GM21447 (cell line): ENCODE data around the gene KLHL33.

Experiments
- ATAC-seq: cut with Tn5 transposase; IDR thresholded peaks from one replicate; pipeline ENCODE4 v1.9.1; 2021; ENCODE audit not compliant: unreplicated experiment

The KLHL33 gene

GRCh38 chr14:20417250-20418186 is 18.4 kb downstream of the KLHL33 start:
- no peak for ATAC-seq

DNA sequence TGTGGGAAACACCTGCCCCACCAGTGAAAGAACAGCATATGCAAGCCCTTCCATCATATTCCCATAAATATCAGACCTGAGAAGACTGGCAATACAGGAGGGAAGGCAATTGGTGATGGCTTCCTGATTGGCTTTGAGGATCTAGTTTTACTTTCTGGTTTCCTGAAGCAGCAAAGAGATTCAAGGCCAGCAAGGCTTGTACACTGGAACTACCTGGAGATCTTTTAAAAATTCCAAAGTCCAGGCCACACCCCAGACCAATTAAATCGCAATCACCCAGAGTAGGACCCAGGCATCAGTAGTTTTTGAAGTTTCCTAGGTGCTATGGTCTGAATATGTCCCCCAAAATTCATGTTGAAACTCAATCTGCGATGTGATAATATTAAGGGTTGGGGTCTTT is 19.7 kb downstream of the KLHL33 start:
- no peak for ATAC-seq

DNA sequence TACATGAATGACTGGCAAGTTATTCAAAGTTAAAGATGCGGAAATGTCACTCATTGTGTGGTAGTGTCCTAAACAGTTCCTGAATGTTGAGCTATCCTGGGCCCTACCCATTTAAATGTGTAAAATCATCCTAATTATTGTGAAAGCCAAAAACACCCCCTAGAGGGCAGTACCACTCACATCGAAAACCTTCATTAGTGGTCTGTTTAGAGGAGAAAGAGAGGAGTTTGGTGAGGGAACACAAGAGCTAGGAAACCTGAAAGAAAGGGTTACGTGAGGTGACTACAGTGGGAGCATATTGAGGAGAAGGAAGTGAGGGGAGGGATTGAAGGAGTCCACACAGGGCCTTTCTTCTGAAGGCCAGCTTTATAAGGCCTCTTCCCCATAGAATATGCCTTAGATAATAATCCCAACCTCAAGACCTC is 20.2 kb downstream of the KLHL33 start:
- ATAC-seq, result peak; percentile 41

DNA sequence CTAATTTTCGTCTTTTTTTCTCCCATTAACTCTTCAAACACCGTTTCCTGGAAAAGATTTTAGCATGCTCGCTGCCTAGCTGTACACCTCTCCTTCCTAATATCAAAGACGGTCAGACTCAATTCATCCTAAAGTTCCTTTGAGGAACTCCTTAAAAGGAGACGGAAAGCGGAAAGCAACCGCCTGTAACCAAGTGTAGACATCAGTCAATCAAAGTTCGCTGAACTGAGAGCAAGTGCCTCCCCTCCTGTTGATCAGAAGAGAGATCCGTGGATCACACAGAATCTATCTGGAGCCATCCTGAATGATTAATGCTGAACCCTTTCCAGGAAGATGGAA is 22.3 kb downstream of the KLHL33 start:
- peak; percentile 39 for ATAC-seq

DNA sequence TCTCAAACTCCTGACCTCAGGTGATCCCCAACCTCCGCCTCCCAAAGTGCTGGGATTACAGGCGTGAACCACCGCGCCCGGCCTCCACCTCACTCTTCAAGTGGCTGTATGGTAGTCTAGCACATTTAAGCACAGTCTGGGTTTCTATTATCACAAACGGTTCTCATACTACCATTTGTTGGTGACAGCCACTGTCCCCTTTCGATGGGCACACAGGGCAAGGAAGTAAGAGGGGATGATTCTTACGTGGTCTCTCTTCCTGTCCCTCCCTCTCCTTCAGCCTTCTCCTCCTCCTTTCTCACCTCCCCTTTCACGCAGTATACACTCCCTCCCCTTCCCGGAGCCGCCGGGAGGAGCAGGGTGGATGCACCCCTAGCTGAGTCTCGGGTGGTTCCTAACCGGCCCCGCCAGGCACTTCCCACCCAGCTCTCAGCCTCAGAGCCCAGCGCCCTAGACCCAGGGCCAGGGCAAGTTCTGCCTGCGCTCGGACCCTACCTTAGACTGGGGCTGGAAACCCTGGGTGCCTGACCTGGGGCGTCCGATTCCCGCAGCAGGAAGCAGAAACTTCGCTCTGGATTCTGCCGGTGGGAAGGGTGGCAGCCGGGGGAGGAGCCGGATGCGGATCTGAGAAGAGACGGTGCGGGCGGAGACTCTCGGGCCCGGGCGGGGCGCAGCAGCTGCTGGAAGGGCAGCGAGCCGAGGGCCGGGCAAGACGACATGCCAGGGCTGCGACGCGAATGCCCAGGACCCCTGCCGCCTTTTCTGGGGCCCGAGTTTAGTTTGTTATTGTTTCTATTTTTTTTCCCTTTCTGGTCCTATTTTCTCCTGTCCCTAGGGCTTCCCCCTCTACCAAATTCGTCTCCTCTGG is 22.9 kb downstream of the KLHL33 start, which contains the start of gene TEP1:
TEP1 (minus strand) TSS at position 626 of the 868 bp plus-strand sequence. CDS start 5,062 bp downstream, outside the sequence.
- ATAC-seq, result peak; percentile 62

- ATAC-seq, result peak; percentile 66
Observed at GRCh38 chr14:20412411-20412810, 23.6 kb downstream of the KLHL33 start.

GRCh38 chr14:20409226-20409625 is 26.7 kb downstream of the KLHL33 start:
- no peak for ATAC-seq

DNA sequence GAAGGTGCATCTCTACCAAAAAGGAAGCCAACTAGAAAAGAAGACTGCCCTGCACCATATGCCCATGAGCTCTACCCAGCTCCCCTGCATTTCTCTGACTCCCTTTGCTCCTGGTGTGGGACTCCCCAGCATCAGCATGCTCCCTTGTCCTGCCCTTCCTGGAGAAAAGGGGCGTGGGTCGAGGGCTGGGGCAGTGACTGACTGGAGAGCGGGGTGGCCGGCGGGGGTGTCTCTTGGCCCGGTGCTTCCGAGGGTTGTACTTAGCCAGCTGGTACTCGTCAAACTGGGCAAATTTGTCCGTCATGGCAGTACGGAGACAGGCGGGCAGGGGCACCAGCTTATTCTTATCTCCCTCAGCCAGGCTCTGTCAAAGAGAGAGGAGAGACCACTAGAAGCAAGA is 32.4 kb downstream of the KLHL33 start:
- no peak for ATAC-seq

DNA sequence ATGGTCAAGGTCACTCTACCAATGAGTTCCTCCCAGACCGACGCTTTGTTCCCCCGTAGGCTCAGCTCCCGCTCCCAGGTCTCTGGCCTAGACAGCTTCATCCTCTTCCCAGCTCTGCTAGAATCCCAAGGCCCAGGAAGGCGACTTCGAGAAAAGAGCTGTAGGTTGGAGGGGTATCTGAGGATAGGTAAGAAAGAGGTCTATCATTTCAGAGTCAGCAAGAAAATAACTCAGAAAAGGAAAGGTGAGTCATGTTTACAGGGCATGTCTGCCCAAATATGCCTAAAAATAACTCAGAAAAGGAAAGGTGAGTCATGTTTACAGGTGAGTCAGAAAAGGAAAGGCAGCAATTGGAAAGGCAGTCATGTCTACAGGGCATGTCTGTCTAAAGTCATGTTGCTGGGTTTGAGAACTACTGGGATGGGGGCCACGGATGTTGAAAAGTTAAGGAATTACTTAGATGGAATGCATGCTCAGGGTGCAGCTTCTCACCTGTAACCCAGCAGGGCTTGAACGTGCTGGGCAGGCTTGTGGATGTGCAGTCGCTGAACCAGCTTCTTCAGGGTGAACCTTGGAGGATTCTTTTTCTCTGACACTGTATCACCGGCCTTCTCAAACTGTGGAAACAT is 34.9 kb downstream of the KLHL33 start:
- no peak for ATAC-seq

DNA sequence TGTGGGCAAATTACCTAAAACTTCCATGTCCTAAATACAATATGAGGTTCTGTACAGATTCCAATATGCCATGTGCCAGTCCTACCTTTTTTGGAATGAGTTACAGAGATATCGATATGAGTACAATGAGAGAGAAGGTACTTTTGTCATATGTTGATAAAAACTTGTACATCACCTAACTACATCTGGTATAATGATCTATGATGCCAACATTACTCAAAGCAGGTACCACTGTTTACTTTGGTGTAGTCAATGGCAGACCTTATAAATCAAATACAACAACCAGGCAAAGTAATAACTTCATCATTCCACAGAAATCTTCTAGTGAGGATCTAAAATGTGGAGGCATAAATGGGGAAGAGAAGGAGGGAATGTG is 35.4 kb downstream of the KLHL33 start:
- ATAC-seq, result no peak

DNA sequence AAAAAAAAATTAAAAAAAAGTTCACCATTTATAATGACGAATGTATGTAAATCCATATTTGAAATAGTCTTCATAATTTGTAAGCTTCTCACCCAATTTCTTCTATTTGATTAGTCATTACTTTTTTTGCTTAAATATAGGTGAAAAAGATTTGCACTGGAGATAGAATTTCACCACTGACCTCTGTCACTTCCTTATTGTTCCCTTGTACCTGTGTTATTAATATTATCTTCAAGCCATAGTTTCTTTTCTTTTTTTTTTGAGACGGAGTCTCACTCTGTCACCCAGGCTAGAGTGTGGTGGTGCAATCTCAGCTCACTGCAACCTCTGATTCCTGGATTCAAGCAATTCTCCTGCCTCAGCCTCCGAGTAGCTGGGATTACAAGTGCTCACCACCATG is 38.5 kb downstream of the KLHL33 start:
- no peak for ATAC-seq

- no peak for ATAC-seq
Observed at GRCh38 chr14:20391505-20391904, 44.5 kb downstream of the KLHL33 start.

GRCh38 chr14:20388159-20388558 is 47.8 kb downstream of the KLHL33 start:
- ATAC-seq, result no peak

GRCh38 chr14:20387576-20387975 is 48.4 kb downstream of the KLHL33 start:
- no peak for ATAC-seq

DNA sequence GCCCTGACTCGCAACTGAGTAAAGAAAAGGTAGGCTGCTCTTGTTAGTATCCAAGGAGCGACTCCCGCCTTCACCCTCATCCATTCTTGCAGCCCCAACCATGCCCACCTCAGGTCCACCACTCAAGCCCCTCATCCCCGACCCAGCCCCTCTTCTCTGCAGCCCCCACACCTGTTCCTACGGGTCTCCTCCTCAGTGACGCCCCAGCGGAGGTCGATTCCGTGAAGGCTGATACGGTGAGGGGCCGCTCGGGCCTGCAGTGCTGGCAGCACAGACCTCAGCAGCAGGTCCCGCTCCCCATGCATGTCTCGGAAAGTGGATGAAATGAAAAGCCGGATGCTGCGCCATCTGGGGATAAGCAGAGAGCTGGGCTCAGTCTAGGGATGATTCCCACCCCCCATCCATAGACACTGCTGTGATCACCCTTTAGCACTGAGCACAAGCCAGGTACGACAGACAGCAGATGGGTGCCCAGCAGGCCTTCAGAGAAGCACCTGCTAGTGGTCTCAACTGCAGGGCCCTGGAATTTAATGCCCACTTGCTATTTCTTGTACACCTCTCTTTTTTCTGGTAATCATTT is 49.6 kb downstream of the KLHL33 start:
- ATAC-seq, result no peak

DNA sequence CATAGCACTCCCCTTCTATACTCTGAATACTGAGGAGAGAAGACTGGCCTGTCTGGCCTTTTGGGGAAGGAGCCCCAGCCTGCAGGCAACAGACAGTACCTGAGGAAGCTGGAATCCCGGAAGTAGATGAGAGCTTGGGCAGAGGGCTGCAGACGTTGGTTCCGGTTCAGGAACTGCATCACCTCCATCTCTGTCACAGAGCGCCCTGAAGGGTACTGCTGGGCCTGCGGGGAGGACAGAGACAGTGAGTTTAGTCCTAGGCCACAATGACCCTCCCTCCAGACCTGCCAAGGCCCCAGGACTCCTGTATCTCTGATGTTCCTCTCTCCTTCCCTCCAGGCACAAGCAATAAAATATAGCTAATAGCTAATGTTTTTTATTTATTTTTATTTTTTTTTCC is 51.1 kb downstream of the KLHL33 start:
- no peak for ATAC-seq

DNA sequence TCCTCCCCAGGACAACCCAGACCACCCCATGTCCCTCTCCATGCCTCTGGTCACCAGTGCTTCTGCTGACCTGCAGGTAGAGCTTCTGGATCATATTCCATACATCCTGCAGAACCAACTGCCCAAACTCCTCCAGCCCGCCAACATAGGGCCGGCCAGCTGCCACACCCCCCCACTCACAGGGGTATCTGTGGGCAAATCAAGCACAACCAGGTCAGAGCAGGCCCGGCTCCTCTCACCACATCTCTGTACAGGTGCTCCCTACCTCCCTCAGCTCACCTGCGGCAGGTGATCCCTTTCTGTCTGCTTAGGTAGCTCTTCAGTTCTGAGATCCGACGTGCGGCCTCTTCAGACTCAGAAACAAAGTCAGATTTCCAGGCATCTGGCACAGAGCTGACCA is 51.6 kb downstream of the KLHL33 start:
- no peak for ATAC-seq

DNA sequence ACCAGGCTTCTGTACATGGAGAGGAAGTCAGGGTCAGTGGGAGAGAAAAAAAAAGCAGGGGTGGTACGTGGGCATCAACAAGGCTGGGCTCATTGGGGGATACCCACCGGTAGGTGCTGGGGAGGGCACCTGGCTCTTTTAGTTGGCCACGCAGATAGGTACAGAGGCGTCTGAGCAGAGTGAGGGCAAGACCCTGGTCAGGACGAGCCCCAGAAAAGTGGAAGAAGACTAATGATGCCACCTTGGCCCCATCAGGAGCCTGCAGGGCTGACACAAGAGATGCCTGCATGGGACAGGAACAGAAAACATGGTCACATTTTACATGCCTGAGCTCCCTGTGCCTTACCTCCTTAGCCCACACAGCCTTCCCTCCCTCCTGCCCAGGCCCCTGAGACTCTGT is 52.3 kb downstream of the KLHL33 start:
- ATAC-seq, result no peak

DNA sequence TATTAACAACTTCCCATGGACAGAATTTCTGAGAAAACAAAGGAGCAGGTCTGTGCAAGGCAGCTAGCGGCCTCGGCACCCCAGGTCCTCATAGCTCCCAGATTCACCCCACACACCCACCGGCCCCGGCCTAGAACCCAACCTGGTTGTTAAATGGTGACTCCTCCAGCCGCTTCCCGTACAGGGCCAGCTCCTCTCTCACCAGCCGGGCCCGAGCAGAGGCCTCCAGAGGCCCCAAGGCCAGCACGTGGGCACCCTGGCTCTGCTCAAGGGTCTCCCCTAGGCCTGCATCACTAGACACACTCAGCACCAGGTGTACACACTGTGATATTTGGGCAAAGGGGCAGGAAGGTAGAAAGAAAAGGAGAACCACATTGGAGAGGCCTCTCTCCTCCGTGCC is 52.9 kb downstream of the KLHL33 start:
- no peak for ATAC-seq

- no peak for ATAC-seq
Observed at GRCh38 chr14:20382526-20382925, 53.4 kb downstream of the KLHL33 start.

GRCh38 chr14:20381341-20381740 is 54.6 kb downstream of the KLHL33 start:
- ATAC-seq, result no peak
